Suprapubic skin (tissue), 4 donors: ENCODE data around the gene CDH13.

Experiments used
- CTCF ChIP-seq, 2 donors: fragments of 200-600 bp in 1 of 2; fragments of 450-650 bp in 1 of 2; sonication (generic) in 1 of 2; IDR thresholded peaks; one replicate each; pipeline ENCODE4 v1.5.1; 2016 to 2019; ENCODE audit warnings: antibody characterized with exemption in 2 of 2, mild to moderate bottlenecking in 1 of 2, moderate library complexity in 1 of 2
- EP300 ChIP-seq: sonication (generic); formaldehyde crosslinking; IDR thresholded peaks from one replicate; pipeline ENCODE4 v1.6.1; 2017; ENCODE audit warnings: antibody characterized with exemption
- POLR2A ChIP-seq, 2 donors: fragments of 450-650 bp; IDR thresholded peaks; one replicate each; pipeline ENCODE4 v1.6.1; 2017; ENCODE audit warnings: antibody characterized with exemption in 2 of 2, mild to moderate bottlenecking in 2 of 2, moderate library complexity in 2 of 2
- POLR2AphosphoS5 ChIP-seq, 3 donors: sonication (generic); formaldehyde crosslinking; IDR thresholded peaks; one replicate each; pipeline ENCODE4 v1.6.1; 2017; ENCODE audit warnings: antibody characterized with exemption in 3 of 3

- TF ChIP-seq CTCF (IDR thresholded peaks at IDR 0.05) (no peak), POLR2A (IDR thresholded peaks at IDR 0.05) (no peak), EP300 (no peak), POLR2AphosphoS5 (IDR thresholded peaks at IDR 0.05) (no peak)
Observed at GRCh38 chr16:83842291-83842690, 1215.5 kb downstream of the CDH13 start.
